ENCODE data around the gene ZNF516.

ZNF516 gene

GRCh38 chr18:76530846-76531245, 35.8 kb upstream of the ZNF516 start:
- Histone ChIP-seq H3K27me3 (no peaks in the 10 kb centered on the region), H3K4me3 (ENCODE audit: low read depth in 1 of 2, low read length in 1 of 2) (no peak overlapping the region), H3K4me1 (ENCODE audit: control insufficient read depth in 1 of 2, insufficient read depth in 1 of 2, low read depth in 1 of 2, low read length in 1 of 2) (peaks cover 14 to 16% of the 10 kb centered on the region in 2 experiments), H3K36me3 (no peaks in the 10 kb centered on the region), H3K27ac (no peak overlapping the region), H3K9me3 (no peaks in the 10 kb centered on the region)
- TF ChIP-seq CTCF (IDR thresholded peaks at IDR 0.05): no peak

GRCh38 chr18:76530391-76530790, 35.3 kb upstream of the ZNF516 start:
- Histone ChIP-seq H3K4me3 (ENCODE audit: low read depth in 1 of 2, low read length in 1 of 2) (no peak overlapping the region), H3K9me3 (no peaks in the 10 kb centered on the region), H3K4me1 (ENCODE audit: control insufficient read depth in 1 of 2, insufficient read depth in 1 of 2, low read depth in 1 of 2, low read length in 1 of 2) (peaks cover 14 to 20% of the 10 kb centered on the region in 2 experiments), H3K36me3 (no peaks in the 10 kb centered on the region), H3K27ac (no peak overlapping the region), H3K27me3 (no peaks in the 10 kb centered on the region)
- no peak for TF ChIP-seq CTCF (IDR thresholded peaks at IDR 0.05)

GRCh38 chr18:76529433-76529811, 34.4 kb upstream of the ZNF516 start:
- Histone ChIP-seq H3K9me3 (no peaks in the 10 kb centered on the region), H3K27ac (peak overlapping the region; percentile 72), H3K36me3 (no peaks in the 10 kb centered on the region), H3K4me3 (ENCODE audit: low read depth in 1 of 2, low read length in 1 of 2) (peak overlapping the region; percentile 51 to 55), H3K4me1 (ENCODE audit: control insufficient read depth in 1 of 2, insufficient read depth in 1 of 2, low read depth in 1 of 2, low read length in 1 of 2) (peaks cover 18 to 26% of the 10 kb centered on the region in 2 experiments), H3K27me3 (no peaks in the 10 kb centered on the region)
- TF ChIP-seq CTCF (IDR thresholded peaks at IDR 0.05): no peak

- H3K4me3 ChIP-seq (ENCODE audit: low read depth in 1 of 2, low read length in 1 of 2): peak overlapping the region; percentile 51 to 55
- no peaks in the 10 kb centered on the region for H3K27me3 ChIP-seq
- H3K4me1 ChIP-seq (ENCODE audit: control insufficient read depth in 1 of 2, insufficient read depth in 1 of 2, low read depth in 1 of 2, low read length in 1 of 2): peaks cover 19 to 29% of the 10 kb centered on the region in 2 experiments
- H3K27ac ChIP-seq: peak overlapping the region; percentile 72
- no peaks in the 10 kb centered on the region for H3K36me3 ChIP-seq
- H3K9me3 ChIP-seq: no peaks in the 10 kb centered on the region
- no peak for TF ChIP-seq CTCF (IDR thresholded peaks at IDR 0.05)
Observed at GRCh38 chr18:76528477-76529432, 33.7 kb upstream of the ZNF516 start.

GRCh38 chr18:76525911-76526310, 30.9 kb upstream of the ZNF516 start:
- Histone ChIP-seq H3K4me3 (ENCODE audit: low read depth in 1 of 2, low read length in 1 of 2) (no peak overlapping the region), H3K36me3 (no peaks in the 10 kb centered on the region), H3K4me1 (ENCODE audit: control insufficient read depth in 1 of 2, insufficient read depth in 1 of 2, low read depth in 1 of 2, low read length in 1 of 2) (peaks cover 28 to 33% of the 10 kb centered on the region in 2 experiments), H3K9me3 (no peaks in the 10 kb centered on the region), H3K27ac (no peak overlapping the region), H3K27me3 (no peaks in the 10 kb centered on the region)
- no peak for TF ChIP-seq CTCF (IDR thresholded peaks at IDR 0.05)

Data from neutrophil (primary cell).